ENCODE measurements around the gene ZNF205. TPM values are rescaled to one million over a fixed set of nuclear protein-coding genes. Genes with fewer than 3 reads are reported as not detected.

Gene ZNF205
- total and polyA plus RNA-seq, 10 of the 15 experiments (the other 5 are each of a cell fraction or from before 2014, with no cell fraction given) = 0.26 to 1.5 (median 0.78) TPM; not detected in 2

- TF ChIP-seq EGR1 (IDR thresholded peaks at IDR 0.05; ENCODE audit: borderline replicate concordance in 1 of 2, low read depth in 2 of 2, low read length in 2 of 2) (no peak), SREBF1 (IDR thresholded peaks at IDR 0.05; ENCODE audit: low read length) (no peak), IRF4 (IDR thresholded peaks at IDR 0.05; ENCODE audit: low read depth, low read length) (peak; percentile 47; the same call in 1 of the 2 replicates), ZNF592 (IDR thresholded peaks at IDR 0.05) (0 out of 2 replicates have a peak, but pooled peaks have one; percentile 10), CHD2 (IDR thresholded peaks at IDR 0.05; ENCODE audit: borderline replicate concordance, low read depth, low read length) (peak; percentile 74), POU2F2 (IDR thresholded peaks at IDR 0.05; ENCODE audit: borderline replicate concordance, low read depth, low read length) (no peak; the same call in 2 of the 3 replicates), TCF12 (IDR thresholded peaks at IDR 0.05; ENCODE audit: low read depth, low read length) (peak; percentile 86), CEBPB (IDR thresholded peaks at IDR 0.05; ENCODE audit: borderline replicate concordance in 1 of 2, low read depth in 2 of 2, low read length in 2 of 2) (no peak), RELA (IDR thresholded peaks at IDR 0.05; ENCODE audit: borderline replicate concordance, partially characterized antibody) (peak; percentile 93), POLR2AphosphoS2 (IDR thresholded peaks at IDR 0.05; ENCODE audit: low read depth, low read length) (no peak), NFIC (IDR thresholded peaks at IDR 0.05; ENCODE audit: low read depth, low read length) (no peak), RELB (IDR thresholded peaks at IDR 0.05; ENCODE audit: low read depth) (peak; percentile 92), MTA2 (IDR thresholded peaks at IDR 0.05; ENCODE audit: low read depth) (peak; percentile 53; the same call in 1 of the 2 replicates), BCL3 (IDR thresholded peaks at IDR 0.05; ENCODE audit: borderline replicate concordance, insufficient read depth, low read depth, low read length, poor library complexity, severe bottlenecking) (no peak), ZNF384 (IDR thresholded peaks at IDR 0.05; ENCODE audit: borderline replicate concordance, low read depth, low read length) (no peak), ZZZ3 (IDR thresholded peaks at IDR 0.05; ENCODE audit: control insufficient read depth, insufficient read length, low read depth) (no peak), GATAD2B (conservative IDR thresholded peaks at IDR 0.05; ENCODE audit: low read depth) (peak; percentile 69), SP1 (IDR thresholded peaks at IDR 0.05; ENCODE audit: low read depth, low read length) (no peak), EED (IDR thresholded peaks at IDR 0.05; ENCODE audit: low read depth) (peak; percentile 88), SREBF2 (IDR thresholded peaks at IDR 0.05; ENCODE audit: low read length) (no peak), TCF7 (IDR thresholded peaks at IDR 0.05; ENCODE audit: borderline replicate concordance) (no peak), ASH2L (IDR thresholded peaks at IDR 0.05; ENCODE audit: borderline replicate concordance, low read depth) (no peak), DPF2 (IDR thresholded peaks at IDR 0.05) (peak; percentile 88), MEF2B (IDR thresholded peaks at IDR 0.05; ENCODE audit: partially characterized antibody, poor library complexity, severe bottlenecking) (peak; percentile 18)
Observed at GRCh38 chr16:3065069-3065741, 47.2 kb upstream of the ZNF205 start, which contains the start of gene IL32 (continued).

Data from GM12878 (cell line).